ENCODE data around the gene NKX2-2. TPM values are rescaled to one million over a fixed set of nuclear protein-coding genes. Genes with fewer than 3 reads are reported as not detected.

Gene NKX2-2
- polyA plus RNA-seq, 1 donor from 2014 or later, result not detected

GRCh38 chr20:21508230-21509078, 5.4 kb downstream of the NKX2-2 start:
- Mint-ChIP-seq H3K9me3 (no peaks in the 10 kb centered on the region), H3K36me3 (no peaks in the 10 kb centered on the region), H3K4me1 (peaks cover 8 to 25% (median 20%) of the 10 kb centered on the region in 3 donors), H3K27me3 (peaks cover 57% of the 10 kb centered on the region), H3K27ac (peak overlapping the region in 2 of 3 donors; percentile 8 to 60), H3K4me3 (peak overlapping the region in 1 of 4 donors; percentile 50)

- Mint-ChIP-seq H3K27ac (peak overlapping the region in 2 of 3 donors; percentile 6 to 71), H3K4me3 (peak overlapping the region in 2 of 4 donors; percentile 19 to 50), H3K4me1 (peaks cover 8 to 25% (median 20%) of the 10 kb centered on the region in 3 donors), H3K27me3 (peaks cover 52% of the 10 kb centered on the region), H3K9me3 (no peaks in the 10 kb centered on the region), H3K36me3 (no peaks in the 10 kb centered on the region)
These were observed 6.2 kb downstream of the NKX2-2 start for GRCh38 chr20:21507400-21508229.

GRCh38 chr20:21505810-21506530, 7.9 kb downstream of the NKX2-2 start:
- H3K27ac Mint-ChIP-seq, result peak overlapping the region in 1 of 3 donors; percentile 82
- H3K4me3 Mint-ChIP-seq, result no peak overlapping the region
- H3K27me3 Mint-ChIP-seq, result peaks cover 40% of the 10 kb centered on the region
- H3K36me3 Mint-ChIP-seq, result no peaks in the 10 kb centered on the region
- no peaks in the 10 kb centered on the region for H3K9me3 Mint-ChIP-seq
- peaks cover 6 to 20% (median 14%) of the 10 kb centered on the region in 3 donors for H3K4me1 Mint-ChIP-seq

- Mint-ChIP-seq H3K27ac (peak overlapping the region in 2 of 3 donors; percentile 71 to 86), H3K9me3 (no peaks in the 10 kb centered on the region), H3K36me3 (no peaks in the 10 kb centered on the region), H3K4me1 (peaks cover 6 to 20% (median 11%) of the 10 kb centered on the region in 3 donors), H3K27me3 (peaks cover 37% of the 10 kb centered on the region), H3K4me3 (peak overlapping the region in 3 of 4 donors; percentile 0 to 65 (median 12))
These were observed 8.6 kb downstream of the NKX2-2 start for GRCh38 chr20:21505161-21505809.

GRCh38 chr20:21504323-21504722, 9.5 kb downstream of the NKX2-2 start:
- Mint-ChIP-seq H3K27me3 (peaks cover 33% of the 10 kb centered on the region), H3K36me3 (no peaks in the 10 kb centered on the region), H3K9me3 (no peaks in the 10 kb centered on the region), H3K4me3 (no peak overlapping the region), H3K27ac (peak overlapping the region in 2 of 3 donors; percentile 71 to 86), H3K4me1 (peaks cover 2 to 17% (median 6%) of the 10 kb centered on the region in 3 donors)

GRCh38 chr20:21503345-21503744, 10.5 kb downstream of the NKX2-2 start:
- H3K9me3 Mint-ChIP-seq, result no peaks in the 10 kb centered on the region
- H3K36me3 Mint-ChIP-seq, result no peaks in the 10 kb centered on the region
- H3K27me3 Mint-ChIP-seq, result peaks cover 35% of the 10 kb centered on the region
- H3K4me3 Mint-ChIP-seq, result no peak overlapping the region
- H3K4me1 Mint-ChIP-seq, result peaks cover 2 to 16% (median 3%) of the 10 kb centered on the region in 3 donors
- H3K27ac Mint-ChIP-seq, result no peak overlapping the region

GRCh38 chr20:21501184-21501583, 12.7 kb downstream of the NKX2-2 start:
- H3K4me1 Mint-ChIP-seq, result peaks cover 3 to 5% (median 4%) of the 10 kb centered on the region in 3 donors
- no peak overlapping the region for H3K4me3 Mint-ChIP-seq
- no peak overlapping the region for H3K27ac Mint-ChIP-seq
- H3K9me3 Mint-ChIP-seq, result no peaks in the 10 kb centered on the region
- no peaks in the 10 kb centered on the region for H3K36me3 Mint-ChIP-seq
- peaks cover 20% of the 10 kb centered on the region for H3K27me3 Mint-ChIP-seq

- Mint-ChIP-seq H3K4me1 (peaks cover 3 to 5% (median 4%) of the 10 kb centered on the region in 3 donors), H3K4me3 (no peak overlapping the region), H3K27ac (no peak overlapping the region), H3K36me3 (no peaks in the 10 kb centered on the region), H3K9me3 (no peaks in the 10 kb centered on the region), H3K27me3 (peaks cover 20% of the 10 kb centered on the region)
These were observed 13.3 kb downstream of the NKX2-2 start for GRCh38 chr20:21500599-21500998.

GRCh38 chr20:21499641-21500040, 14.2 kb downstream of the NKX2-2 start:
- Mint-ChIP-seq H3K27ac (no peak overlapping the region), H3K9me3 (no peaks in the 10 kb centered on the region), H3K27me3 (peaks cover 11% of the 10 kb centered on the region), H3K4me3 (no peak overlapping the region), H3K36me3 (no peaks in the 10 kb centered on the region), H3K4me1 (peaks cover 0 to 4% (median 0%) of the 10 kb centered on the region in 3 donors)

- peaks cover 9% of the 10 kb centered on the region for H3K27me3 Mint-ChIP-seq
- H3K36me3 Mint-ChIP-seq, result no peaks in the 10 kb centered on the region
- H3K27ac Mint-ChIP-seq, result no peak overlapping the region
- no peaks in the 10 kb centered on the region for H3K9me3 Mint-ChIP-seq
- peaks cover 0 to 4% (median 0%) of the 10 kb centered on the region in 3 donors for H3K4me1 Mint-ChIP-seq
- no peak overlapping the region for H3K4me3 Mint-ChIP-seq
These were observed 15.2 kb downstream of the NKX2-2 start for GRCh38 chr20:21498635-21499034.

- H3K4me1 Mint-ChIP-seq, result peaks cover 0 to 4% (median 0%) of the 10 kb centered on the region in 3 donors
- no peak overlapping the region for H3K27ac Mint-ChIP-seq
- no peak overlapping the region for H3K4me3 Mint-ChIP-seq
- H3K36me3 Mint-ChIP-seq, result no peaks in the 10 kb centered on the region
- peaks cover 9% of the 10 kb centered on the region for H3K27me3 Mint-ChIP-seq
- H3K9me3 Mint-ChIP-seq, result no peaks in the 10 kb centered on the region
These were observed 15.7 kb downstream of the NKX2-2 start for GRCh38 chr20:21498195-21498594.

- no peaks in the 10 kb centered on the region for H3K36me3 Mint-ChIP-seq
- H3K9me3 Mint-ChIP-seq, result no peaks in the 10 kb centered on the region
- H3K4me3 Mint-ChIP-seq, result no peak overlapping the region
- H3K27ac Mint-ChIP-seq, result no peak overlapping the region
- H3K27me3 Mint-ChIP-seq, result peaks cover 9% of the 10 kb centered on the region
- H3K4me1 Mint-ChIP-seq, result peaks cover 0 to 2% (median 0%) of the 10 kb centered on the region in 3 donors
These were observed 17.4 kb downstream of the NKX2-2 start for GRCh38 chr20:21496452-21496851.

GRCh38 chr20:21493049-21493448, 20.8 kb downstream of the NKX2-2 start:
- H3K27me3 Mint-ChIP-seq, result peaks cover 15% of the 10 kb centered on the region
- no peaks in the 10 kb centered on the region for H3K36me3 Mint-ChIP-seq
- H3K4me3 Mint-ChIP-seq, result no peak overlapping the region
- no peaks in the 10 kb centered on the region for H3K9me3 Mint-ChIP-seq
- no peaks in the 10 kb centered on the region for H3K4me1 Mint-ChIP-seq
- H3K27ac Mint-ChIP-seq, result no peak overlapping the region

GRCh38 chr20:21490105-21490504, 23.8 kb downstream of the NKX2-2 start:
- no peaks in the 10 kb centered on the region for H3K36me3 Mint-ChIP-seq
- no peak overlapping the region for H3K4me3 Mint-ChIP-seq
- no peak overlapping the region for H3K27ac Mint-ChIP-seq
- H3K27me3 Mint-ChIP-seq, result peaks cover 16% of the 10 kb centered on the region
- H3K9me3 Mint-ChIP-seq, result no peaks in the 10 kb centered on the region
- H3K4me1 Mint-ChIP-seq, result no peaks in the 10 kb centered on the region

Measured in IgD-negative memory B cell (primary cell).